HG03103 (cell line): ENCODE measurements around the gene MTX3.

ENCODE experiments used
- ATAC-seq: cut with Tn5 transposase; IDR thresholded peaks from one replicate; pipeline ENCODE4 v1.9.1; 2021; ENCODE audit warnings: low read depth; ENCODE audit not compliant: unreplicated experiment

Gene MTX3

DNA sequence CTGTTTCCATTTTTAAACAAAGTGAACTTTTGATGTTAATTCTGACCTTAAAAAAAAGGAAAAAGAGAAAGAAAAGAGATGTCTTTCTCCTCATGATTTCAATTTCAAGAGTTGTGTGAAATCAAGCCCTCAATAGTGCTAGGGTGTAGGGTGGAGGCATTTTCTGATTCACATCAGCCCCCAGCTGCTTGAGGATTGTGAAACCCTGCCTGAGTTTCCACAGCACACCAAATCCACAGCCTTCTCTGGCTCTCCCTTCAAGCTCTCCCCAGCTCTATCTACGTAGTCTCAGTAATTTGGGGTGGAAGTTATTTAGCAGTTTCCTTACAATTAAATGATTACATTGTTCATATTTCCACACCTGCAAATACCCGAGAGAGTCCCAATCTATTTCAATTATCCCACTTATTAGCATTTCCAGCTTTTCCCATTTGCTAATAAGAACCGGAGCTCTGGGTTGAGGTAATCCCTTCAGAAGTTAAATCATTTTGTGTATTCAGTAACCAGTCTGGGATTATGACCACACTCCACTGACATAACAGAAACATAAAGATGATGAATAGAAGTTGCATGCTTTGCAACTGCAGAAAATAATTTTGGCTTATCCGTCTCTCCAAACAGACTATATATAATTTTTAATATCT, 54.9 kb downstream of the MTX3 start:
- no peak for ATAC-seq

DNA sequence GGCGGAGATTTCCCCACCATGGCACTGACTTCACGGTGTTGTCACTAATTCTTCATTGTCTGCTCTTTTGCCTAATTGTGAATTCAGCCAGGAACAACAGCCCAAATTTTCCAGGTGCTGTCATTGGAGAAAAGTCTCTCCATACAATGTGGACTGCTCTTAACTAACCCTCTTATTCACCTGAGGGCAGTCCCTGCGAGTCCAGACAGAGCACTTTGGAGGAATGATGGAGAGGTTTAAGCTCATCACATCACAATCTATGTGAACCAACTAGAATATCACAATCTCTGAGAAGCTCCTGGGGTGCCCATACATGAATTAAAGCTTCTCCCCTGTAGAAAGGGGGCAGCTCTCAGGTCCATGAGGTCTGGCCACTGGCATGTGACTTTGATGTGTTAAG, 56.4 kb downstream of the MTX3 start:
- no peak for ATAC-seq

DNA sequence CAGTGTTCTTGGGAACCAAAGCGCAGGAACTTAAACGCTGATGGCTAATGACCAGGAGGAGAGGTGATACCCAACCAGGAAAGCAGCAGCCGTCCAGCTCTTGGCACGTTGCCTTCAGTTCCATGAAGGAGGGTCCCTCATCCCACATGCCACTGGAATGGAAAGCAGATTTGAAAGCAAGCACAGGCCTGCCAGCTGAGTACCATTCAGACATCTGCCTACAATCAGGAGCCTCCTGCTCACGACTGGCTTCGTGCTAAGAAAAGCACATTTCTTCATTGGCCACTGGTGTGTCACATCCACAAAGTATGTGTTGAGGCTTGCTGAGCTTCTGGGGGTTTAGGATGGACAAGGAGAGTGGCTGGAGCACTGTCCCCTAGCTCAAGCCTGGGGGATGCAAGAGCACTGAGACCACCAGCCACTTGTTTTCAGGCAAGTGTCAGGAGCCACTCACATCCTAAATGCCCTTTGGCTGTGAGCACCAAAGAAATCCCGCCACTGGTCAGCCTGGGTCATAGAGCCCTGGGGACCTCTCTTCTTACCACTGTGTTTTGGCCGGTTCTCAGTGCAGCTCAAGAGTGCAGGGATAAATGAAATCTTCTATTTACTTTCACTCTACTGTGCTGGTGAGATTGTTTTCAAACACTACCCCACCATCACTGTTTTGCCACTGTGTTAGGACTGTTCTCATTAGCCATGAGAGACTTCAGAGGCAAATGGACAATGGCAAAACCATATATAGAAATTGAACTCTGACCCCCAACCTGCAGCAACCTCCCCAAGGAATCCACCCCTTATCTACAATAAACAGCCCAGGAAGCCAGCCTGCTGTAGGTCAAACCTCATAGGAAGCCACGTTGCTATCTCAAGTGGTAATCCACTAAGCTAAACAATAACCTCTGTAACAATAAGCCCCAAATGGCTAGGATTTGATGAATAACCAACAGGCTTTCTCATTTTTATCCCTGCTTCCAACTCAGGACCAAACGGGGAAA, 58.3 kb downstream of the MTX3 start:
- ATAC-seq: no peak

DNA sequence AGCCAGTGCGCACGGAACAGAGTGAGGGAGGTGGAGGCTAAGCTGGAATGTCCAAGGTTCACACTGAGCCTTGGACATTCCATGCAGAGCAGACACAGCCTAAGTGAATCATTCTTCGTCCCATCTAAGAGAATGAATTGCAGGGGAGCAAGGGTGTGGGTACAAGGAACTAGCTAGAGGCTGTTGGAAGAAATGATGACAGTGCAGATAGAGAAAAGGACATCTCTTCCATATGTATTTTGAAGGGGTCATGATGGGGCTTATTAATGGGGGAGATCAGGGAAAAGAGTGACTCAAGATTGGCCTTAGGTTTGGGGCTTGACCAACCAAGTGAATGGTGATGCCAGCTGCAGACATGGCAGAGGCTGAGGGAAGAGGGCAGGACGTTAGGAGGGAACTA, 59.2 kb downstream of the MTX3 start:
- no peak for ATAC-seq

DNA sequence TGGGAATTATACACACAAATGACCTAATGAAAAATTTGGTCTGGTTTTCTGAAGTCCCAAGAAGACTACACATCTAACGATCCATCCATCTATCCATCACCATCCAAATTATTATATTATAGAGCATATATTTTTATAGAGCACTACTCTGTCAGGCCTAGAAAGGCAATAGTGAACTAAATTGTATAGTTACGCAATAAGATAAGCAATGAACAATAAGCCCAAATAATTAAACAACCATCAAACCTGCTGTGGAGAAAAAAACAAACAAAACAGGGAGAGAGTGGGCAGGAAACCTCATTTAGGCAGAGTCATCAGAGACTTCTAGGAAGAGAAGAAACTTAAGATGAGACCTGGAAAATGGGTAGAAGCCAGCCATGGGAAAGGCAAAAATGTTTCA, 59.7 kb downstream of the MTX3 start:
- ATAC-seq: no peak

DNA sequence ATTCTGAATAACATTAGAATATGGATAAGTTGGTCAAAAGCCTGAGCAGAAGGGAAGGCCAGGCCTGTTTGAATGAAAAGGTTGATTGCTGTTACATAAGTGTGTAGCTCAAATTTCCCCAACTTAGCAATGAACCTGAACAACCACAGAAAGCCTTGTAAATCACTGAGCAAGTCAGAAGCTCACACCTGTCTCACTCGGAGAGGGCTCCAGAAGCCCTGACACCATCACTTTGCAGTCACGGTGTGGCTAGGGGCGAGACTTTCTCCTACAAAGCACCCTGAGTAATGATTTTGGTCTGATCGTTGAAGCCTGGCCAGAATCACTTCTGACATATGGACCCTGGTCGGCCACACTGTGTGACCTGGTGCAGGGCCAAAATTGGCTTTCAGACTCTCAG, 62.0 kb downstream of the MTX3 start:
- ATAC-seq: no peak
